Liver (tissue), 3 donors: ENCODE measurements around the gene PIGQ.

Experiments used
- CTCF ChIP-seq: fragments of 150-350 bp; IDR thresholded peaks from 2 replicates; pipeline ENCODE4 v1.5.1; 2017; ENCODE audit warnings: improper control_type of control experiment, low read depth, low read length; ENCODE audit not compliant: missing input control
- FOXA1 ChIP-seq: IDR thresholded peaks from 2 replicates; pipeline ENCODE4 v1.6.1; 2016; ENCODE audit warnings: antibody characterized with exemption
- MAX ChIP-seq: IDR thresholded peaks from 2 replicates; pipeline ENCODE4 v1.6.1; 2016; ENCODE audit warnings: antibody characterized with exemption
- RAD21 ChIP-seq, 2 donors: IDR thresholded peaks; 2 replicates each; pipeline ENCODE4 v1.6.1; 2016; ENCODE audit warnings: antibody characterized with exemption in 2 of 2, mild to moderate bottlenecking in 2 of 2
- REST ChIP-seq: IDR thresholded peaks from 2 replicates; pipeline ENCODE4 v1.6.1; 2016; ENCODE audit warnings: antibody characterized with exemption, mild to moderate bottlenecking
- TAF1 ChIP-seq: conservative IDR thresholded peaks from 2 replicates; pipeline ENCODE4 v1.6.1; 2016; ENCODE audit warnings: antibody characterized with exemption, mild to moderate bottlenecking
- YY1 ChIP-seq: IDR thresholded peaks from 2 replicates; pipeline ENCODE4 v1.6.1; 2016; ENCODE audit warnings: antibody characterized with exemption, mild to moderate bottlenecking
- ZBTB33 ChIP-seq: IDR thresholded peaks from 2 replicates; pipeline ENCODE4 v1.6.1; 2016; ENCODE audit warnings: antibody characterized with exemption
- donor health status: healthy.
- donor health status: healthy.

- no peak for TF ChIP-seq CTCF
- TF ChIP-seq MAX = no peak
- no peak for TF ChIP-seq YY1
- TF ChIP-seq FOXA1 = no peak
- TF ChIP-seq ZBTB33 = no peak
- TF ChIP-seq TAF1 = no peak
- no peak for TF ChIP-seq REST
- TF ChIP-seq RAD21 (IDR thresholded peaks at IDR 0.05) = no peak
Measured at GRCh38 chr16:544517-544916, 25.3 kb upstream of the PIGQ start.
